Lung (tissue), 12 donors: Measurements from ENCODE around the gene DUS3L. TPM values are rescaled to one million over a fixed set of nuclear protein-coding genes. Genes with fewer than 3 reads are reported as not detected.

ENCODE experiments used
- ATAC-seq: fragments of 200-7000 bp; cut with Tn5 transposase; one replicate; pipeline ENCODE4 v1.9.1; 2020; ENCODE audit warnings: moderate number of reproducible peaks; ENCODE audit not compliant: insufficient read depth, low FRiP score
- DNase-seq, 3 donors: peaks; one replicate each; pipeline ENCODE4 v3.0.0-alpha.2; 2013 to 2017
- H3K27ac ChIP-seq, 2 donors: one replicate each; pipeline ENCODE4 v1.5.1; 2013; ENCODE audit warnings: mild to moderate bottlenecking in 2 of 2, moderate library complexity in 2 of 2, control low read depth in 1 of 2, inconsistent platforms in 1 of 2, low read depth in 1 of 2, low read length in 1 of 2
- H3K27me3 ChIP-seq, 3 donors: one replicate each; pipeline ENCODE4 v1.5.1; 2013; ENCODE audit warnings: low read length in 2 of 3; ENCODE audit not compliant: control insufficient read depth in 3 of 3, insufficient read depth in 3 of 3
- H3K36me3 ChIP-seq, 4 donors: one replicate each; pipeline ENCODE4 v1.5.1; 2013; ENCODE audit warnings: low read length in 4 of 4, mild to moderate bottlenecking in 1 of 4, moderate library complexity in 1 of 4; ENCODE audit not compliant: control insufficient read depth in 4 of 4, insufficient read depth in 4 of 4
- H3K4me1 ChIP-seq, 5 donors: one replicate each; pipeline ENCODE4 v1.5.1; 2013; ENCODE audit warnings: low read length in 5 of 5, mild to moderate bottlenecking in 2 of 5, moderate library complexity in 1 of 5; ENCODE audit not compliant: control insufficient read depth in 5 of 5, insufficient read depth in 5 of 5
- H3K4me3 ChIP-seq: one replicate; pipeline ENCODE4 v1.5.1; 2013; ENCODE audit warnings: mild to moderate bottlenecking, control low read depth, moderate library complexity
- H3K9ac ChIP-seq, 2 donors: one replicate each; pipeline ENCODE4 v1.5.1; 2013; ENCODE audit warnings: low read length in 2 of 2, control low read depth in 1 of 2; ENCODE audit not compliant: insufficient read depth in 1 of 2
- H3K9me3 ChIP-seq, 4 donors: one replicate each; pipeline ENCODE4 v1.5.1; 2013; ENCODE audit warnings: low read length in 3 of 4, mild to moderate bottlenecking in 1 of 4, moderate library complexity in 1 of 4; ENCODE audit not compliant: control insufficient read depth in 4 of 4, insufficient read depth in 3 of 4
- WGBS, 2 donors: extraction: QIAGEN DNeasy Blood & Tissue Kit; methylation state at CpG; one replicate each; pipeline ENCODE4 v1.1.7; 2013; 5-methylcytosine and 5-hydroxymethylcytosine counted together
- polyA plus RNA-seq, 2 donors: library from polyadenylated mRNA; stranded (reverse); fragments of 200-250 nt; gene quantifications; one replicate each; pipeline ENCODE4 v1.2.1, GENCODE V29; 2013
- total RNA-seq, 2 donors: library from RNA; depleted of rRNA in 1 of 2; stranded (reverse); fragments of >200 nt in 1 of 2; gene quantifications; one replicate each; pipeline ENCODE4 v1.2.1, GENCODE V29; 2014 to 2021
- TF ChIP-seq, protein P1 (sequence below): IDR thresholded peaks from 2 replicates; pipeline ENCODE4 v1.5.1; 2012; ENCODE audit warnings: mild to moderate bottlenecking; ENCODE audit errors: control extremely low read depth, extremely low read depth
- donor health status: control.
- donor health status: control.
- donor health status: Bipolar disorder and iron deficiency.
- donor health status: healthy.
- donor health status: DM: yes; HTN: yes; CAD: no.

The DUS3L gene
- total and polyA plus RNA-seq, 4 donors: 18.5 to 47.0 (median 36.7) TPM

- H3K36me3 ChIP-seq: no peaks in the 10 kb centered on the region
- no peak overlapping the region for H3K27ac ChIP-seq
- H3K4me3 ChIP-seq: no peak overlapping the region
- no peaks in the 10 kb centered on the region for H3K27me3 ChIP-seq
- peaks cover 0 to 2% (median 0%) of the 10 kb centered on the region in 4 donors for H3K9me3 ChIP-seq
- ATAC-seq: no peak
- DNase-seq: peak in 2 of 3 donors; percentile 51 to 75
- 76 to 79% methylated on average over 10 of the region's 10 CpGs for WGBS, 2 donors
- peaks cover 0 to 5% (median 0%) of the 10 kb centered on the region in 5 donors for H3K4me1 ChIP-seq
- TF ChIP-seq, protein P1, sequence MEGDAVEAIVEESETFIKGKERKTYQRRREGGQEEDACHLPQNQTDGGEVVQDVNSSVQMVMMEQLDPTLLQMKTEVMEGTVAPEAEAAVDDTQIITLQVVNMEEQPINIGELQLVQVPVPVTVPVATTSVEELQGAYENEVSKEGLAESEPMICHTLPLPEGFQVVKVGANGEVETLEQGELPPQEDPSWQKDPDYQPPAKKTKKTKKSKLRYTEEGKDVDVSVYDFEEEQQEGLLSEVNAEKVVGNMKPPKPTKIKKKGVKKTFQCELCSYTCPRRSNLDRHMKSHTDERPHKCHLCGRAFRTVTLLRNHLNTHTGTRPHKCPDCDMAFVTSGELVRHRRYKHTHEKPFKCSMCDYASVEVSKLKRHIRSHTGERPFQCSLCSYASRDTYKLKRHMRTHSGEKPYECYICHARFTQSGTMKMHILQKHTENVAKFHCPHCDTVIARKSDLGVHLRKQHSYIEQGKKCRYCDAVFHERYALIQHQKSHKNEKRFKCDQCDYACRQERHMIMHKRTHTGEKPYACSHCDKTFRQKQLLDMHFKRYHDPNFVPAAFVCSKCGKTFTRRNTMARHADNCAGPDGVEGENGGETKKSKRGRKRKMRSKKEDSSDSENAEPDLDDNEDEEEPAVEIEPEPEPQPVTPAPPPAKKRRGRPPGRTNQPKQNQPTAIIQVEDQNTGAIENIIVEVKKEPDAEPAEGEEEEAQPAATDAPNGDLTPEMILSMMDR: no peak
- H3K9ac ChIP-seq: no peak overlapping the region
These were observed 27.6 kb upstream of the DUS3L start for GRCh38 chr19:5818594-5818993.

GRCh38 chr19:5817218-5817617 lies 26.3 kb upstream of the DUS3L start:
- Histone ChIP-seq H3K27ac (no peak overlapping the region), H3K4me3 (no peak overlapping the region), H3K4me1 (peaks cover 0 to 2% (median 0%) of the 10 kb centered on the region in 5 donors), H3K9me3 (peaks cover 0 to 2% (median 0%) of the 10 kb centered on the region in 4 donors), H3K27me3 (no peaks in the 10 kb centered on the region), H3K9ac (no peak overlapping the region), H3K36me3 (no peaks in the 10 kb centered on the region)
- TF ChIP-seq, protein P1: no peak
- DNase-seq: no peak
- WGBS, 2 donors: 90 to 92% methylated on average over 2 of the region's 2 CpGs
- ATAC-seq: no peak

DNA sequence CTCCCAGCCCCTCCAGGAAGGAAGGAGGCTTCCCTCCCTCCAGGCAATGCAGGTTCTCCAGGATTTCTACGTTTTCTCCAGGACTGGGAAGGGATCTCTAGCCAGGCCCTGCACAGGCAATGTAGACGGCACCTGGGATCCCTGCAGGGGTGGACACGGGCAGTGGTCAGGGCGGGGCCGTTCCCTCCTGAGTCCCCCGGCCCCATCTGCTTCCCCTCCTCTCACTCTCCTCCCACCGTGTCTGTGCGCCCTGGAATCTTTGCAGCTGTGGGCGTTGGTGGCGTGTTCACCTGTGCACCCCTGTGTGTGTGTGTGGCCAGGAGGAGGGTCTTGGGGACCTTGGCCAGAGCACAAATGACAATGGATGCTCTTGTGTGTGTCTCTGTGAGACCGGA lies 23.9 kb upstream of the DUS3L start:
- Histone ChIP-seq H3K36me3 (no peaks in the 10 kb centered on the region), H3K27me3 (no peaks in the 10 kb centered on the region), H3K4me1 (no peaks in the 10 kb centered on the region), H3K4me3 (no peak overlapping the region), H3K27ac (no peak overlapping the region), H3K9ac (no peak overlapping the region), H3K9me3 (peaks cover 0 to 2% (median 0%) of the 10 kb centered on the region in 4 donors)
- ATAC-seq: no peak
- 70 to 74% methylated on average over 11 of the region's 11 CpGs for WGBS, 2 donors
- TF ChIP-seq, protein P1: no peak
- no peak for DNase-seq
